ENCODE data around the gene PAGR1.
"Not testable (repeated sequence)": the region's sequence is repeated elsewhere in the genome, so short reads cannot be mapped to it uniquely, and the experiment has no call there.

PAGR1 gene

GRCh38 chr16:29813644-29814562, 2.0 kb upstream of the PAGR1 start:
- DNase-seq = no peak

- DNase-seq = no peak
Observed at GRCh38 chr16:29814592-29814991, 1.4 kb upstream of the PAGR1 start.

DNA sequence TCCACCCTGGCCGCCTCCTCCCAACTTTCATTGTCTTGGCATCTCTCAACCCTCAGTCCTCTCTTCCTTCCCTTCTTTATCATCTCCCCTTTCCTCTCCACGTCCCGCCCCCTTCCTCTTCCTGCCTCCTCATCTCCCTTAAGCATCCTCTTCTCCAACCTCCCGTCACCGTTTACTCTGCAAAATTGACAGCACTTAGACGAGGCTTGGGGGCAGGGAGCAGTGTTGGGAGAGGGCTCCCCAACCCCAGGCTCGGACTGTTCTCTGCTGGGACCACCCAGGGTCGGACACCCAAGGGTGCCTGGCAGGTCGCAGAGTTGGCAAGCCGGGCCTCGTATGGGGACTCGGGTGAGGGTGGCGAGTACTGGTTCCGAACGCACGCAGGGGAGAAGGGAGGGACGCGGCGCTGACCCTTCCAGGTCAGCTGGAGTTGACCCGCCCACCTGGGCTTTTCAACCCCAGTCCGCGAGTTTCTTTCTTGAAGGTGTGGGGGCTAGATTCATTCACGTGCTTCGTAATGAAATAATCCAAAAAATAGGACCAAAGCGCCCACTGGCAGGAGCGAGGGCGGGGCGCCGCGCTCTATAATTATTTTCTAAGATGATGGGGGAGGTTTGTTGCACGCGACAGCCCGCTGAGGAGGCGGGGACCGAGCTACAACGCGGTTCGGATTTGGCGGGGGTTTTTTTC, 775 bp upstream of the PAGR1 start:
- DNase-seq = no peak

GRCh38 chr16:29816694-29817441, 916 bp downstream of the PAGR1 start:
- peak; percentile 61 for DNase-seq

DNA sequence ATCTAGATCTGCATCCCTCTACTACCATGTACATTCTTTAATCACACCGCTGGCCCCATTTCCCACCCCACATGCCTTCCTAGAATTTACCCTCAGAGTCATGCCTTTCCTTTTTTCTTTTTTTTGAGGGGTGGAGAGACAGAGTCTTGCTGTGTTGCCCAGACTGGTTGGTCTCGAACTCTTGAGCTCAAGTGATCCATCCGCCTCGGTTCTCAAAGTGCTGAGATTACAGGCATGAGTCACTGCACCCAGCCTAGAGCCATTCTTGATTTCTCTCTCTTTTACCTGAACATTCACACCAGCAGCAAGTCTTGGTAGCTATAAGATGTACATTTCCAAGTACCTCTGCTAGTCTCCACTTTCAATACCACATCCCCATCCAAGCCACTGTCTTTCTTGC, 2.1 kb downstream of the PAGR1 start:
- DNase-seq = no peak

DNA sequence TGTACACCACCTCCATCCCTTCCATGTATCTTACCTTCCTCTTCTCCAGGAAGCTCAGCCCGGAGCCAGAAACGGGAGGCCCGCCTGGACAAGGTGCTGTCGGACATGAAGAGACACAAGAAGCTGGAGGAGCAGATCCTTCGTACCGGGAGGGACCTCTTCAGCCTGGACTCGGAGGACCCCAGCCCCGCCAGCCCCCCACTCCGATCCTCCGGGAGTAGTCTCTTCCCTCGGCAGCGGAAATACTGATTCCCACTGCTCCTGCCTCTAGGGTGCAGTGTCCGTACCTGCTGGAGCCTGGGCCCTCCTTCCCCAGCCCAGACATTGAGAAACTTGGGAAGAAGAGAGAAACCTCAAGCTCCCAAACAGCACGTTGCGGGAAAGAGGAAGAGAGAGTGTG, 3.6 kb downstream of the PAGR1 start:
- no peak for DNase-seq

DNA sequence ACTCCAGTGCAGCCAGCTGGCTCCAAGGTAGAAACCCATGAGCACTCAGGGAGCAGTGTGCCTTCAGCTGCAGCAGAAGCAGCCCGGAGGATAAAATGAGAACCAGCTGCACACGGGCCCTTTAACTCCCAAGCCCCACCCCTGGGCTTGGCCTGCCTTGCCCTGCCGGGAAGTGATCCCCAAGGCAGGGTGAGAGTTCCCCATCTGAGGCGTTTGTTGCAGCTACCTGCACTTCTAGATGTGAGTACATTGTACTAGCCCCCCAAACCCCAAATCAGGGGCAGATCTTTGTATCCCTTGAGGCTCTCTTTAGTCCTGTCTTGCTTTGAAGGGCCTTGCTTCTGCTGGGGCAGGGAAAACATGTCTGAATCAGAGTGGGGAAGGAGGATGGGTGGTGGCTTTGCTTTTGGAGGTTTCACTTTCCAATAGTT, 4.3 kb downstream of the PAGR1 start, which contains the start of gene MVP:
TSS of gene MVP (plus strand) at position 192 of the 431 bp plus-strand sequence. CDS start 10,088 bp downstream, outside the sequence.
- peak; percentile 47 for DNase-seq

DNA sequence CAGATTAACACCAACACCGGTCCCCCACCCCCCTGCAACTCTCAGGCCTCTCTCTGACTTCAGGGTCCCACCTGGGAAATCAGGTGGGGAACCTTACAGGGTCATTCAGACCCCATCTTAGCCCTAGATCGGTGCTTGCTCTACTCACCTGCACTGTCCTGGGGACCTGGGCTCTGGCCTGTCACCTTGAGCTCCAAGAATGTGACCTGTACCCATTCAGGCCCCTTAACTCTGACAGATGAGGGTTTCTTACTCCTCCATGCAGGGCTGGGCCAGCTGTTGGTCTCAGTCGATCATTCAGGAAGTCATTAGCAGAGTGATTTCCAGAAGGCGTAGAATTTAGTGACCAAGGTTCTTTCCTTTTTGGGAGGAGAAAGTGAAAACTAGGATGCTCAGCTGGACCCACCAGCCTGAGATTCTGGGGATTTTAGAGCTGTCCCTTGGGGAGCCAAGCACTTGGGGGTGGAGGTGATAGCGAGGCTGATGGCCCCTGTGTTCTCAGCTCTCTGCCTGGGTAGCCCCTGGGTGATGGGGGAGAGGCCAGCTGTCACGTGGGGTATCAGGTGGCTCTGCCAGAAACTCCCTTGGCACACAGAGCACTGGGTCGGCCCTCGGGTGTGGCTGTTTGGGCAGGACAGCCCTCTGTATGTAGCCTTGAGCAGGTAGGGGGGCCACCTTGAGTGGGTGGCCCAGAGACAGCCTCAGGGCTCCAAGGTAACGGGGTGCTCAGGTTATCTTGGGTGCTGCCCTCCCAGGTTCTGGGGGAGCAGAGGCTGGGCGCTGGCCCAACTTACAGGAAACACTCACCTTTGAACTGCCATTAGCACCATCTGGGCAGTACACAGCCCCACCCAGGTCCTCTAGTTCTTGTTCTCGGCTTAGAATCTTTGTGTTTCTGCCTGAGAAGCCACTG, 5.0 kb downstream of the PAGR1 start:
- no peak for DNase-seq

DNA sequence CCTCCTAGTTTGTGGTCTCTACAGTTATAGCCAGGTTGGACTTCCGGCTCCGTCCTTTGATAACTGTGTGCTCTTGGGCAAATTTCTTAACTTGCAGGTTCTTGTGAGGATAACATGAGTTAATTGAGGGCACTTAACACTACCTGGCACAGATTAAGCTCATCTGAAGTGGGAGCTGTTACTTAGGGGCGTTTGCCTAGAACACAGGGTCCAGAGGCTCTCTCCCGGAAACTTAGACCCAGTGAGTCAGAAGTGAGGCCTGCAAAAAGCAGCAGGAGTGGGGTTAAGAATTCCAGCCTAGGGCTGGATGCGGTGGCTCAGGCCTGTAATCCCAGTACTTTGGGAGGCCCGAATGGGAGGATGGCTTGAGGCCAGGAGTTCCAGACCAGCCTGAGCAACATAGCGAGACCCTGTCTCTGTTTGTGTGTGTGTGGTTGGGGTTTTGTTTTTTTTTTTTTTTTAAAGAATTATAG, 5.7 kb downstream of the PAGR1 start:
- DNase-seq = peak; percentile 58

DNA sequence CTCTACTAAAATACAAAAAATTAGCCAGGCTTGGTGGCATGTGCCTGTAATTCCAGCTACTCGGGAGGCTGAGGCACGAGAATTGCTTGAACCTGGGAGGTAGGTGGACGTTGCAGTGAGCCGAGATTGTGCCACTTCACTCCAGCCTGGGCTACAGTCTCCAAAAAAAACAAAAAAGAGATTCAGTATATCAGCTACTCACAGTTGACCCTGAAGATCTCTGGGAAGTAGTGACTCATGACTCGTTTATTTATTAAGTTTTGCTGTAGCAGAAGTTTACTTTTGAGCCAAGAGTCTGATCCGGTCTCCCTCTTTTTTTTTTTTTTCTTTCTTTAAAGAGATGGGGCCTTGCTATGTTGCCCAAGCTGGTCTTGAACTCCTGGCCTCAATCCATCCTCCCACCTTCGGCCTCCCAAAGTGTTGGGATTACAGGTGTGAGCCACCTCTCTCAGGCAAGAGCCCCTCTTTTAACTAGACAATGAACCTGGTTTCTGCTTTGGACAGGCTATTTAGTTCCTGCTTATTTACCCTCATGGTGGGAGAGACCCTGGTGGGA, 8.7 kb downstream of the PAGR1 start:
- DNase-seq = peak; percentile 52

DNA sequence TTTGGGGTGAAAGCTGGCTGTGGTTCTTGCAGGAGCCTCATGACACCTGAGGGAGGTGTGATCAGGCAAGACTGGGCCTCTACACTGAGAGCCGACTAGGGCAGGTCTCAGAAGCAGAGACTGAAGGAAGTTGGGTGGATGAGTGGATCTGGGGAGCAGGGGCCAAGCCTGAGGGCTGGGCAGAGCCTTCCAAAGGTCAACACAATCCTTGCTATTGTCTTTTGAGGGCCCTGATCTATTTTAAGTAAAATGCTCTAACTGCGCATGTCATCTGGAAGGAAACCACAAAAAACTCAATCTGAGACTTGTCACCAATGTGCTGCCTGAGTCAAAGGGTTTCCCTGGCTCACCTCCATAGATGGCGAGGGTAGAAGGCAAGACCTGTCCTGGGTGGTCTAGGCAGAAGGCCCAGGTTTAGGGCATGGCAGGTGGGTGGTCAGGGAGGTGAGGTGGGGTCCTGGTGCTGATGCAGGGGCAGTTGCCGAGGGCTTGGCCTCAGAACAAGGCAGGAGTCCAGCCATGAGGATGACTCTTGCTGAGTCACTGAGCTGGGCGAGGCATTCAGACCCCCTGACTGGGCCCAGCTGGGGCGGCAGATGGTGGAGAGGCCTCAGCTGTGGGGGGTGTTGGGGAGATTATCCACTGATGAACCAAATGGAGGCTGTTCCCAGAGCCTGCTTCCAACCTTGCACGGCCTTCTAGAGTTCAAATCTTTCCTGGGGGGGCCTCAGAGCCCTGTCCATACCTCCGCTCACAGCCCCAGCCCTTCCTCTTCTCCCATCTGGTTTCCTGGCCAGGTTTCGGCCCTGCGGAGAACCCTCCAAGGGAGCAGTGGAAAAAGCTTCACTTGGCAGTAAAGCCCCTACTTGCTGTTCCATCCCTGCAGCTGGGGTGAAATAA, 9.4 kb downstream of the PAGR1 start:
- no peak for DNase-seq

DNA sequence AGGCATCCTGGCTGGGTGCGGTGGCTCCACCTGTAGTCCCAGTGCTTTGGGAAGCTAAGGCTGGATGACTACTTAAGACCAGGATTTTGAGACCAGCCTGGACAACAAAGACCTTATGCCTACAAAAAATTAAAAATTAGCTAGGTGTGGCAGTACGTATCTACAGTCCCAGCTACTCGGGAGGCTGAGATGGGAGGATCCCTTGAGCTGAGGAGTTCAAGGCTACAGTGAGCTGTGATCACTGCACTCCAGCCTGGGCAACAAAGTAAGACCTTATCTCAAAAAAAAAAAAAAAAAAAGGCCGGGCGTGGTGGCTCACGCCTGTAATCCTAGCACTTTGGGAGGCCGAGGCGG, 10.4 kb downstream of the PAGR1 start:
- no peak for DNase-seq

- DNase-seq = no peak
Observed at GRCh38 chr16:29830774-29831173, 14.8 kb downstream of the PAGR1 start.

- no peak for DNase-seq
Observed at GRCh38 chr16:29831490-29831889, 15.5 kb downstream of the PAGR1 start.

DNA sequence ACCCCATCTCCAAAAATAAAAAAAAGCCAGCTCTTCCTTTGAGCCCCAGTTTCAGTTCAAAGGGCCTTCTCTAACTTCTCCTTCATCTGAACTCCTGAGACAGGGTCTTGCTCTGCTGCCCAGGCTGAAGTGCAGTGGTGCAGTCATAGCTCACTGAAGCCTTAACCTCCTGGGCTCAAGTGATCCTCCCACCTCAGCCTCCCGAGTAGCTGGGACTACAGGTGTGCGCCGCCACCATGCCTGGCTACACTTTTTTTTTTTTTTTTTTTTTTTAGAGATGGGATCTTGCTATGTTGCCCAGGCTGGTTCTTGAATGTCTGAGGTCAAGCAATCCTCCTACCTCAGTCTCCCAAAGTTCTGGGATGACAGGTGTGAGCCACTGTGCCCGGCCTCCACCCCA, 17.3 kb downstream of the PAGR1 start:
- DNase-seq = not testable (repeated sequence)

DNA sequence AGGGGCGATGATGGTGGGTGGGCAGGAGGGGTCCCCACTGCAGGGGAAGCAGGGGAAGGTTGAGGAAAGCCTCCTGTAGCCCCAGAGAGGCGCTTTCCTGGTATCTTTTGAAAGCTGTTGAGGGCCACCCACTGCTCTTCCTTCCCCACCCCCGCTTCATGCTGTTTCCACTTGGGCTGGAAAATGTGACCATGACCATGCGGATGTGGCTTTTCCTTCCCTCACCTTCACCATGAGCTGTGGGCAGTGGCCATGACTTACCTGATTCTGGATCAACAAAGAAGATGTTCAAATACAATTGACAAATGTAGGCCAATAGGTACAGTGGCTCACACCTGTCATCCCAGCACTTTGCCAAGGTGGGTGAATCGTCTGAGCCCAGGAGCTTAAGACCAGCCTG, 18.1 kb downstream of the PAGR1 start:
- DNase-seq = no peak

DNA sequence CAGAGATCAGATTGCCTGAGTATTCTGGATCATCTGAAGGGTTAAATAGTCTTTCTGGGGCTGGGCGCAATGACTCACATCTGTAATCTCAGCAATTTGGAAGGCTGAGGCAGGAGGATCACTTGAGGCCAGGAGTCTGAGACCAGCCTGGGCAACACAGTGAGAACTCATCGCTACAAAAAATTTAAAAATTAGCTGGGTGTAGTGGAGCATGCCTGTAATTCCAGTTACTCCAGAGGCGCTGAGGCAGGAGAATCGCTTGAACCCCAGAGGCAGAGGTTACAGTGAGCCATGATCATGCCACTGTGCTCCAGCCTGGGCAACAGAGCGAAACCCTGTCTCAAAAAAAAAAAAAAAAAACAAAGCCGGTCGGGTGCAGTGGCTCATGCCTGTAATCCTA, 20.0 kb downstream of the PAGR1 start:
- DNase-seq = no peak

DNA sequence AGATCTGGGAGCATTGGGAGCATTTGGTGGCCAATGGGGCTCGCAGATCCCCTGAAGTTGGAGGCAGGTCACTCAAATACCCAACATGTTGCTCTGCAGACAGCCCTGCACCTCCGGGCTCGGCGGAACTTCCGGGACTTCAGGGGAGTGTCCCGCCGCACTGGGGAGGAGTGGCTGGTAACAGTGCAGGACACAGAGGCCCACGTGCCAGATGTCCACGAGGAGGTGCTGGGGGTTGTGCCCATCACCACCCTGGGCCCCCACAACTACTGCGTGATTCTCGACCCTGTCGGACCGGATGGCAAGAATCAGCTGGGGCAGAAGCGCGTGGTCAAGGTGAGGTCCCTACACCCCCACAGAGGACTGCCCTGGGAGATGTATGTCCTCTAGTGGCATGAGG, 20.7 kb downstream of the PAGR1 start:
- no peak for DNase-seq

GRCh38 chr16:29837841-29838240, 21.9 kb downstream of the PAGR1 start:
- DNase-seq = no peak

GRCh38 chr16:29839822-29840221, 23.9 kb downstream of the PAGR1 start:
- DNase-seq = no peak

DNA sequence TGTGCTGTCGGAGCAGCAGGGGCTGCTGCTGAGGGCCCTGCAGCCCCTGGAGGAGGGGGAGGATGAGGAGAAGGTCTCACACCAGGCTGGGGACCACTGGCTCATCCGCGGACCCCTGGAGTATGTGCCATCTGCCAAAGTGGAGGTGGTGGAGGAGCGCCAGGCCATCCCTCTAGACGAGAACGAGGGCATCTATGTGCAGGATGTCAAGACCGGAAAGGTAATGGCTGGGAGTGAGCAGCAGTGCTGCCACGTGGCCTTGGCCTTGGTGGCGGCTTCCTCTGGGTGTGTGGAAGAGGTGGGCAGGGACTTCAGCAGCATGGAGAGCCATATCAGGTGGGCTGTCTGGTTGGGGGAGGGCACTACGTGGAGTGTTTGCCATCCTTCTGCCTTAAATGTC, 24.3 kb downstream of the PAGR1 start:
- no peak for DNase-seq

Data from kidney glomerular epithelial cell (primary cell).